Astrocyte (in vitro differentiated cells and primary cell): ENCODE measurements around the gene MBOAT2. TPM values are rescaled to one million over a fixed set of nuclear protein-coding genes. Genes with fewer than 3 reads are reported as not detected.
"Not testable (repeated sequence)": the region's sequence is repeated elsewhere in the genome, so short reads cannot be mapped to it uniquely, and the experiment has no call there.

ENCODE experiments used
- DNase-seq: peaks from one replicate; pipeline ENCODE4 v3.0.0-alpha.2; 2010; ENCODE audit warnings: low read depth
- FAIRE-seq: peaks from 2 replicates; lab custom pipeline; 2011; peaks lifted over from hg19 to GRCh38; lab: Jason Lieb, UNC
- H2AFZ ChIP-seq: 2 replicates; pipeline ENCODE4 v1.6.0; 2012; ENCODE audit warnings: low read depth, low read length, inconsistent platforms
- H3K27ac ChIP-seq: 2 replicates; pipeline ENCODE4 v1.5.1; 2011; ENCODE audit warnings: low read depth, low read length, inconsistent platforms
- H3K27me3 ChIP-seq: 2 replicates; pipeline ENCODE4 v1.6.0; 2011; ENCODE audit warnings: low read length, inconsistent platforms; ENCODE audit not compliant: insufficient read depth
- H3K36me3 ChIP-seq: 2 replicates; pipeline ENCODE4 v1.5.1; 2011; ENCODE audit warnings: low read length, inconsistent platforms; ENCODE audit not compliant: insufficient read depth
- H3K4me1 ChIP-seq: 2 replicates; pipeline ENCODE4 v1.5.1; 2011; ENCODE audit warnings: low read length, inconsistent platforms; ENCODE audit not compliant: insufficient read depth
- H3K4me2 ChIP-seq: 2 replicates; pipeline ENCODE4 v1.6.0; 2012; ENCODE audit warnings: low read length, inconsistent platforms
- H3K4me3 ChIP-seq: 2 replicates; pipeline ENCODE4 v1.5.1; 2011; ENCODE audit warnings: low read depth, mild to moderate bottlenecking, low read length, inconsistent platforms; ENCODE audit not compliant: insufficient read depth
- H3K79me2 ChIP-seq: 2 replicates; pipeline ENCODE4 v1.6.0; 2012; ENCODE audit warnings: mild to moderate bottlenecking, low read length, inconsistent platforms; ENCODE audit not compliant: insufficient read depth
- H3K9ac ChIP-seq: 2 replicates; pipeline ENCODE4 v1.6.0; 2012; ENCODE audit warnings: mild to moderate bottlenecking, low read length, inconsistent platforms
- H3K9me3 ChIP-seq: 2 replicates; pipeline ENCODE4 v1.5.1; 2012; ENCODE audit warnings: low read depth, mild to moderate bottlenecking, low read length, inconsistent platforms; ENCODE audit not compliant: insufficient read depth
- H4K20me1 ChIP-seq: 2 replicates; pipeline ENCODE4 v1.6.0; 2012; ENCODE audit warnings: low read length, inconsistent platforms; ENCODE audit not compliant: insufficient read depth
- H3K27ac Mint-ChIP-seq: one replicate; pipeline ENCODE4 v1.8.0; 2021; ENCODE audit warnings: mild to moderate bottlenecking, mixed read lengths; ENCODE audit not compliant: unreplicated experiment
- H3K27me3 Mint-ChIP-seq: one replicate; pipeline ENCODE4 v1.8.0; 2021; ENCODE audit warnings: low read depth, mixed read lengths; ENCODE audit not compliant: unreplicated experiment
- H3K36me3 Mint-ChIP-seq: one replicate; pipeline ENCODE4 v1.8.0; 2021; ENCODE audit warnings: low read depth, mixed read lengths; ENCODE audit not compliant: unreplicated experiment
- H3K4me1 Mint-ChIP-seq: one replicate; pipeline ENCODE4 v1.8.0; 2021; ENCODE audit warnings: low read depth, mixed read lengths; ENCODE audit not compliant: unreplicated experiment
- H3K4me3 Mint-ChIP-seq: one replicate; pipeline ENCODE4 v1.8.0; 2021; ENCODE audit warnings: mild to moderate bottlenecking, moderate library complexity, mixed read lengths; ENCODE audit not compliant: unreplicated experiment
- H3K9me3 Mint-ChIP-seq: one replicate; pipeline ENCODE4 v1.8.0; 2021; ENCODE audit warnings: mild to moderate bottlenecking, mixed read lengths; ENCODE audit not compliant: unreplicated experiment
- EZH2 ChIP-seq: IDR thresholded peaks from 2 replicates; pipeline ENCODE4 v1.6.1; 2012; ENCODE audit warnings: mild to moderate bottlenecking, low read length, inconsistent platforms; ENCODE audit not compliant: insufficient read depth
- total RNA-seq: library from RNA; stranded (reverse); gene quantifications from 2 replicates; pipeline ENCODE4 v1.2.1, GENCODE V29; 2021
- TF ChIP-seq, protein P1 (sequence below): IDR thresholded peaks from 2 replicates; pipeline ENCODE4 v1.5.1; 2011; ENCODE audit warnings: low read depth, mild to moderate bottlenecking, inconsistent platforms, low read length, moderate library complexity; ENCODE audit not compliant: insufficient read depth

The MBOAT2 gene
- total RNA-seq, 1 donor from 2014 or later, result 54.6 TPM

DNA sequence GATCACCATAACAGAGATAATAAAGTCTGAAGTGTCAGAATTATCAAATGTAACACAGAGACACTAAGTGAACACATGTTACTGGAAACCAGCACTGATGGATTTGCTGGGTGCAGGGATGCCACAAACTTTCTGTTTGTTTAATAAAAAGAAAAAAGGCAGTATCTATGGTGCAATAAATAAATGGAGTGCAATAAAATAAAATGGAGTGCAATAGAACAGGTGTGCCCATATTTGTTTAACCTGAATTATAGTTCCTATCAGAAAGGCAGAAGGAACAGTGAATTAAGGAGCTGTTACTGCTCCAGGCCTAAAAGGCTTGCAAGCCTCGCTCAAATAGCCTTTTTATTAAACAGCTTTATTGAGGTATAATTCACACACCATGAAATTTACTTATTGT is 85.1 kb downstream of the MBOAT2 start:
- no peaks in the 10 kb centered on the region for H3K27me3 Mint-ChIP-seq
- H3K4me3 Mint-ChIP-seq, result no peak overlapping the region
- no peak overlapping the region for H3K4me2 ChIP-seq
- no peak overlapping the region for H3K27ac Mint-ChIP-seq
- no peaks in the 10 kb centered on the region for H3K4me1 ChIP-seq
- DNase-seq, result no peak
- peaks cover 3% of the 10 kb centered on the region for H4K20me1 ChIP-seq
- no peaks in the 10 kb centered on the region for H3K9me3 ChIP-seq
- peaks cover 2% of the 10 kb centered on the region for H3K9me3 Mint-ChIP-seq
- no peak for TF ChIP-seq EZH2
- TF ChIP-seq, protein P1, sequence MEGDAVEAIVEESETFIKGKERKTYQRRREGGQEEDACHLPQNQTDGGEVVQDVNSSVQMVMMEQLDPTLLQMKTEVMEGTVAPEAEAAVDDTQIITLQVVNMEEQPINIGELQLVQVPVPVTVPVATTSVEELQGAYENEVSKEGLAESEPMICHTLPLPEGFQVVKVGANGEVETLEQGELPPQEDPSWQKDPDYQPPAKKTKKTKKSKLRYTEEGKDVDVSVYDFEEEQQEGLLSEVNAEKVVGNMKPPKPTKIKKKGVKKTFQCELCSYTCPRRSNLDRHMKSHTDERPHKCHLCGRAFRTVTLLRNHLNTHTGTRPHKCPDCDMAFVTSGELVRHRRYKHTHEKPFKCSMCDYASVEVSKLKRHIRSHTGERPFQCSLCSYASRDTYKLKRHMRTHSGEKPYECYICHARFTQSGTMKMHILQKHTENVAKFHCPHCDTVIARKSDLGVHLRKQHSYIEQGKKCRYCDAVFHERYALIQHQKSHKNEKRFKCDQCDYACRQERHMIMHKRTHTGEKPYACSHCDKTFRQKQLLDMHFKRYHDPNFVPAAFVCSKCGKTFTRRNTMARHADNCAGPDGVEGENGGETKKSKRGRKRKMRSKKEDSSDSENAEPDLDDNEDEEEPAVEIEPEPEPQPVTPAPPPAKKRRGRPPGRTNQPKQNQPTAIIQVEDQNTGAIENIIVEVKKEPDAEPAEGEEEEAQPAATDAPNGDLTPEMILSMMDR, result no peak
- H3K27ac ChIP-seq, result no peak overlapping the region
- no peaks in the 10 kb centered on the region for H3K79me2 ChIP-seq
- no peak overlapping the region for H3K9ac ChIP-seq
- FAIRE-seq, result no peak
- H3K36me3 Mint-ChIP-seq, result peaks cover 7% of the 10 kb centered on the region
- no peaks in the 10 kb centered on the region for H3K27me3 ChIP-seq
- no peaks in the 10 kb centered on the region for H3K36me3 ChIP-seq
- H2AFZ ChIP-seq, result no peak overlapping the region
- peaks cover 11% of the 10 kb centered on the region for H3K4me1 Mint-ChIP-seq
- H3K4me3 ChIP-seq, result no peak overlapping the region

DNA sequence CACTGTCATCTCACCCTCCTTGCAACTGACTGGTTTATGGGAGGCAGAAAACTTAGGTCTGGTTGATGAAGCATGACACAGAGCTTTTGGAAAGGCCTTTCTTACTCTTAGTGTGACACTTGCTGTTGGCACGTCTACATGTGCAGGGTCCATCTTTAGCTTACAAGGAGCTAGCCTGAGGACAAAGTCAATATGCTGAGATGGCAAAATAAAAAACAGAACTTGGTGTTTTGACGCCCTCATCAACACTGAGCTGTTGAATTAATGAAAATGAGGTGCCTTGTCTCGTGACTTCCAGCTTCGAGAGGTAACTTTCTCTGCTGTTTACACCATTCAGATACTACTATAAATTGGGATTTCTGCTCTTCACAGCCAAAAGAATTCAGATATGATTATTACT is 87.5 kb downstream of the MBOAT2 start:
- Histone ChIP-seq H3K9ac (no peak overlapping the region), H3K27me3 (no peaks in the 10 kb centered on the region), H3K79me2 (peaks cover 3% of the 10 kb centered on the region), H3K4me1 (no peaks in the 10 kb centered on the region), H3K4me3 (no peak overlapping the region), H2AFZ (no peak overlapping the region), H3K9me3 (no peaks in the 10 kb centered on the region), H4K20me1 (no peaks in the 10 kb centered on the region), H3K27ac (no peak overlapping the region), H3K36me3 (no peaks in the 10 kb centered on the region), H3K4me2 (no peak overlapping the region)
- no peaks in the 10 kb centered on the region for H3K4me1 Mint-ChIP-seq
- FAIRE-seq, result no peak
- no peak overlapping the region for H3K27ac Mint-ChIP-seq
- H3K27me3 Mint-ChIP-seq, result no peaks in the 10 kb centered on the region
- no peak for DNase-seq
- H3K36me3 Mint-ChIP-seq, result peaks cover 15% of the 10 kb centered on the region
- H3K9me3 Mint-ChIP-seq, result peaks cover 10% of the 10 kb centered on the region
- TF ChIP-seq, protein P1, result no peak
- TF ChIP-seq EZH2, result no peak
- no peak overlapping the region for H3K4me3 Mint-ChIP-seq

DNA sequence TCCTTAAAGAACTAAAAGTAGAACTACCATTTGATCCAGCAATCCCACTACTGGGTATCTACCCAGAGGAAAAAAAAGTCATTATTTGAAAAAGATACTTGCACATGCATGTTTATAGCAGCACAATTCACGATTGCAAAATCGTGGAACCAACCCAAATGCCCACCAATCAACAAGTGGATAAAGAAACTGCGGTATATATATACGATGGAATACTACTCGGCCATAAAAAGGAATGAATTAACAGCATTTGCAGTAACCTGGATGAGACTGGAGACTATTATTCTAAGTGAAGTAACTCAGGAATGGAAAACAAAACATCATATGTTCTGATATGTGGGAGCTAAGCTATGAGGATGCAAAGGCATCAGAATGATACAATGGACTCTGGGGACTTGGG is 89.7 kb downstream of the MBOAT2 start:
- H3K27me3 ChIP-seq, H3K27me3 Mint-ChIP-seq, H3K9ac ChIP-seq, H3K4me1 Mint-ChIP-seq, H2AFZ ChIP-seq, H3K4me3 ChIP-seq, FAIRE-seq, H3K4me1 ChIP-seq, H3K36me3 ChIP-seq, H4K20me1 ChIP-seq, H3K27ac Mint-ChIP-seq, H3K4me3 Mint-ChIP-seq, H3K27ac ChIP-seq, H3K4me2 ChIP-seq, DNase-seq, H3K9me3 ChIP-seq: not testable (repeated sequence)
- H3K9me3 Mint-ChIP-seq, result peaks cover 17% of the 10 kb centered on the region
- H3K36me3 Mint-ChIP-seq, result peaks cover 28% of the 10 kb centered on the region
- H3K79me2 ChIP-seq, result peaks cover 11% of the 10 kb centered on the region
